MCF 10A (cell line): ENCODE data around the gene ACRV1. TPM values are rescaled to one million over a fixed set of nuclear protein-coding genes. Genes with fewer than 3 reads are reported as not detected.

Source experiments
- BruUV-seq: library from RNA; stranded (reverse); fragments of 400-500 nt; replicated peaks from 2 replicates; lab custom pipeline; 2021; lab: Mats Ljungman, UMichigan
- CTCF ChIA-PET: fragments of 300-600 bp; sonication (Branson Sonifier 250); formaldehyde crosslinking; extraction: SDS; loops from one replicate; lab custom pipeline; 2021; ENCODE audit warnings: antibody characterized with exemption, inconsistent platforms; lab: Yijun Ruan, JAX
- POLR2A ChIA-PET: fragments of 300-600, 350-650 bp; sonication (Branson Sonifier 250); formaldehyde crosslinking; extraction: SDS; loops from one replicate; lab custom pipeline; 2020; ENCODE audit warnings: antibody characterized with exemption, inconsistent platforms; lab: Yijun Ruan, JAX
- DNase-seq: peaks from one replicate; pipeline ENCODE4 v3.0.0-alpha.2; 2018; ENCODE audit not compliant: unreplicated experiment
- H3K27ac Mint-ChIP-seq: one replicate; pipeline ENCODE4 v1.8.0; 2022; ENCODE audit warnings: mild to moderate bottlenecking, low read depth, mixed read lengths; ENCODE audit not compliant: unreplicated experiment
- H3K27me3 Mint-ChIP-seq: one replicate; pipeline ENCODE4 v1.8.0; 2022; ENCODE audit warnings: mixed read lengths; ENCODE audit not compliant: insufficient read depth, unreplicated experiment
- H3K36me3 Mint-ChIP-seq: one replicate; pipeline ENCODE4 v1.8.0; 2022; ENCODE audit warnings: mild to moderate bottlenecking, moderate library complexity, mixed read lengths; ENCODE audit not compliant: insufficient read depth, unreplicated experiment
- H3K4me1 Mint-ChIP-seq: one replicate; pipeline ENCODE4 v1.8.0; 2022; ENCODE audit warnings: mixed read lengths; ENCODE audit not compliant: insufficient read depth, unreplicated experiment
- H3K4me3 Mint-ChIP-seq: one replicate; pipeline ENCODE4 v1.8.0; 2022; ENCODE audit warnings: mild to moderate bottlenecking, moderate library complexity, mixed read lengths; ENCODE audit not compliant: unreplicated experiment
- H3K9me3 Mint-ChIP-seq: one replicate; pipeline ENCODE4 v1.8.0; 2022; ENCODE audit warnings: mixed read lengths; ENCODE audit not compliant: unreplicated experiment
- CTCF ChIP-seq: fragments of 200-600 bp; IDR thresholded peaks from one replicate; pipeline ENCODE4 v1.8.0; 2022; ENCODE audit warnings: antibody characterized with exemption, mild to moderate bottlenecking; ENCODE audit not compliant: unreplicated experiment
- intact Hi-C: fragments of 100-400 bp; cut with micrococcal nuclease; formaldehyde crosslinking; loops from 2 replicates; pipeline ENCODE4 v1.14.1; 2022
- total RNA-seq: library from RNA; stranded (reverse); gene quantifications from 2 replicates; pipeline ENCODE4 v1.2.3, GENCODE V29; 2022

Gene ACRV1
- total RNA-seq, 1 experiment from 2014 or later, result not detected

GRCh38 chr11:125623064-125623463, 57.6 kb downstream of the ACRV1 start:
- DNase-seq, result no peak
- H3K27me3 Mint-ChIP-seq, result no peaks in the 10 kb centered on the region
- H3K9me3 Mint-ChIP-seq, result no peaks in the 10 kb centered on the region
- ChIA-PET CTCF (interaction anchor here (0.6 to 0.9 kb wide), 2 partner anchors 9 to 96 kb away, joined by 3 to 4 read pairs; no protein-coding TSS in a partner anchor), POLR2A (interaction anchor here (0.7 to 3.8 kb wide), 3 partner anchors 16 to 53 kb away, joined by 3 to 34 read pairs (median 17); partner anchors contain the start of genes EI24 and STT3A)
- H3K4me3 Mint-ChIP-seq, result no peak overlapping the region
- peaks cover 52% of the 10 kb centered on the region for H3K36me3 Mint-ChIP-seq
- no peak for TF ChIP-seq CTCF
- no TSS peak for BruUV-seq
- peaks cover 28% of the 10 kb centered on the region for H3K4me1 Mint-ChIP-seq
- intact Hi-C loops, result no loop called here
- peak overlapping the region; percentile 78 for H3K27ac Mint-ChIP-seq

- Mint-ChIP-seq H3K27ac (no peak overlapping the region), H3K27me3 (no peaks in the 10 kb centered on the region), H3K4me3 (no peak overlapping the region), H3K4me1 (peaks cover 20% of the 10 kb centered on the region), H3K36me3 (peaks cover 59% of the 10 kb centered on the region), H3K9me3 (no peaks in the 10 kb centered on the region)
- intact Hi-C loops, result no loop called here
- CTCF ChIA-PET, result interaction anchor here (0.6 to 1.1 kb wide), 4 partner anchors 26 to 324 kb away, joined by 3 to 6 read pairs (median 4); no protein-coding TSS in a partner anchor
- POLR2A ChIA-PET, result interaction anchor here (0.6 to 3.8 kb wide), 6 partner anchors 12 to 266 kb away, joined by 3 to 34 read pairs (median 4); partner anchors contain the start of genes EI24 and STT3A
- TF ChIP-seq CTCF, result no peak
- DNase-seq, result peak; percentile 54
- no TSS peak for BruUV-seq
Measured at GRCh38 chr11:125621995-125622394, 58.7 kb downstream of the ACRV1 start.

Other genes starting within 250 kb of the ACRV1 start
- gene FEZ1, start 184.6 kb downstream of the ACRV1 start, total RNA-seq, result 5.4 and 6.7 TPM in 2 replicates
- 93.1 and 96.9 TPM in 2 replicates for gene EI24, start 111.4 kb downstream of the ACRV1 start, total RNA-seq
- 293 and 414 TPM in 2 replicates for gene STT3A, start 88.0 kb downstream of the ACRV1 start, total RNA-seq
- 23.7 and 33.3 TPM in 2 replicates for gene CHEK1, start 55.7 kb downstream of the ACRV1 start, total RNA-seq
- gene PATE1, start 65.4 kb upstream of the ACRV1 start, total RNA-seq, result not detected in 2 replicates
- gene PATE2, start 98.0 kb upstream of the ACRV1 start, total RNA-seq, result not detected in 2 replicates
- gene PATE3, start 107.3 kb upstream of the ACRV1 start, total RNA-seq, result not detected in 2 replicates
- not detected in 2 replicates for gene PATE4, start 152.5 kb upstream of the ACRV1 start, total RNA-seq
- 7.9 and 10.2 TPM in 2 replicates for gene HYLS1, start 206.8 kb upstream of the ACRV1 start, total RNA-seq
- 12.7 and 16.5 TPM in 2 replicates for gene PUS3, start 222.4 kb upstream of the ACRV1 start, total RNA-seq
- not detected in 2 replicates for gene DDX25, start 223.7 kb upstream of the ACRV1 start, total RNA-seq